H9 (cell line): ENCODE data around the gene VSTM2L. TPM values are rescaled to one million over a fixed set of nuclear protein-coding genes. Genes with fewer than 3 reads are reported as not detected.

Experiments
- DNase-seq: peaks from one replicate; pipeline ENCODE4 v3.0.0-alpha.2; 2017
- H2AFZ ChIP-seq: one replicate; pipeline ENCODE4 v1.6.1; 2013; ENCODE audit warnings: mild to moderate bottlenecking, low read length, control low read depth, moderate library complexity
- H2AK5ac ChIP-seq: 2 replicates; pipeline ENCODE4 v1.6.1; 2013; ENCODE audit warnings: low read length, control low read depth, mixed read lengths; ENCODE audit not compliant: insufficient read length
- H2BK120ac ChIP-seq: one replicate; pipeline ENCODE4 v1.6.1; 2013; ENCODE audit warnings: low read depth, mild to moderate bottlenecking, low read length, control low read depth, inconsistent platforms; ENCODE audit not compliant: poor library complexity, severe bottlenecking
- H2BK12ac ChIP-seq: 2 replicates; pipeline ENCODE4 v1.6.1; 2013; ENCODE audit warnings: low read length, control low read depth, mixed read lengths, low read depth; ENCODE audit not compliant: insufficient read length
- H2BK15ac ChIP-seq: 2 replicates; pipeline ENCODE4 v1.6.1; 2013; ENCODE audit warnings: low read depth, low read length, control low read depth
- H2BK20ac ChIP-seq: one replicate; pipeline ENCODE4 v1.6.1; 2013; ENCODE audit warnings: low read depth, mild to moderate bottlenecking, low read length, control low read depth, inconsistent platforms; ENCODE audit not compliant: poor library complexity, severe bottlenecking
- H2BK5ac ChIP-seq: 2 replicates; pipeline ENCODE4 v1.6.1; 2013; ENCODE audit warnings: low read length, control low read depth, mixed read lengths; ENCODE audit not compliant: insufficient read length
- H3K14ac ChIP-seq: 2 replicates; pipeline ENCODE4 v1.6.1; 2013; ENCODE audit warnings: low read length, control low read depth; ENCODE audit not compliant: insufficient read depth
- H3K18ac ChIP-seq: 2 replicates; pipeline ENCODE4 v1.6.1; 2013; ENCODE audit warnings: low read depth, mild to moderate bottlenecking, mixed read lengths, low read length, control low read depth; ENCODE audit not compliant: insufficient read length
- H3K23ac ChIP-seq: 2 replicates; pipeline ENCODE4 v1.6.1; 2013; ENCODE audit warnings: low read length, control low read depth, mixed read lengths, low read depth; ENCODE audit not compliant: insufficient read length
- H3K23me2 ChIP-seq: 2 replicates; pipeline ENCODE4 v1.6.1; 2013; ENCODE audit warnings: low read depth, mild to moderate bottlenecking, mixed read lengths, low read length, control low read depth; ENCODE audit not compliant: insufficient read length, poor library complexity, severe bottlenecking
- H3K27ac ChIP-seq: 2 replicates; pipeline ENCODE4 v1.5.1; 2013; ENCODE audit warnings: low read length, control low read depth, mixed read lengths, low read depth; ENCODE audit not compliant: insufficient read length
- H3K27me3 ChIP-seq: 2 replicates; pipeline ENCODE4 v1.6.1; 2013; ENCODE audit warnings: low read length, control low read depth, inconsistent platforms; ENCODE audit not compliant: insufficient read depth
- H3K4ac ChIP-seq: 2 replicates; pipeline ENCODE4 v1.6.1; 2013; ENCODE audit warnings: low read depth, mild to moderate bottlenecking, control low read depth, inconsistent platforms, low read length, moderate library complexity
- H3K4me1 ChIP-seq: 2 replicates; pipeline ENCODE4 v1.6.1; 2013; ENCODE audit warnings: low read length, control low read depth, inconsistent platforms; ENCODE audit not compliant: insufficient read depth
- H3K4me2 ChIP-seq: 2 replicates; pipeline ENCODE4 v1.6.1; 2013; ENCODE audit warnings: low read length, control low read depth, mixed read lengths; ENCODE audit not compliant: insufficient read length, insufficient read depth
- H3K56ac ChIP-seq: 2 replicates; pipeline ENCODE4 v1.6.1; 2013; ENCODE audit warnings: low read depth, mild to moderate bottlenecking, mixed read lengths, low read length, control low read depth; ENCODE audit not compliant: insufficient read length
- H3K79me1 ChIP-seq: 2 replicates; pipeline ENCODE4 v1.6.1; 2013; ENCODE audit warnings: low read depth, mild to moderate bottlenecking, moderate library complexity, low read length, control low read depth, inconsistent platforms; ENCODE audit not compliant: insufficient read depth, poor library complexity, severe bottlenecking
- H3K79me2 ChIP-seq: 2 replicates; pipeline ENCODE4 v1.6.1; 2013; ENCODE audit warnings: low read length, control low read depth, inconsistent platforms; ENCODE audit not compliant: insufficient read depth
- H3K9ac ChIP-seq: 2 replicates; pipeline ENCODE4 v1.6.1; 2013; ENCODE audit warnings: low read length, control low read depth, mixed read lengths; ENCODE audit not compliant: insufficient read length; ENCODE audit errors: extremely low read depth
- H3K9me3 ChIP-seq: one replicate; pipeline ENCODE4 v1.6.1; 2013; ENCODE audit warnings: low read depth, low read length, inconsistent platforms; ENCODE audit not compliant: control insufficient read depth
- H3T11ph ChIP-seq: one replicate; pipeline ENCODE4 v1.6.1; 2013; ENCODE audit warnings: mild to moderate bottlenecking, low read length, control low read depth, inconsistent platforms
- H4K20me1 ChIP-seq: one replicate; pipeline ENCODE4 v1.6.1; 2013; ENCODE audit not compliant: control insufficient read depth, insufficient read length, insufficient read depth
- H4K5ac ChIP-seq: 2 replicates; pipeline ENCODE4 v1.6.1; 2013; ENCODE audit warnings: low read depth, mild to moderate bottlenecking, mixed read lengths, low read length, control low read depth; ENCODE audit not compliant: insufficient read length
- H4K8ac ChIP-seq: replicated peaks from 2 replicates; pipeline ENCODE4 v1.6.1; 2013; ENCODE audit warnings: low read length, control low read depth, mixed read lengths, low read depth; ENCODE audit not compliant: insufficient read length
- H4K91ac ChIP-seq: 2 replicates; pipeline ENCODE4 v1.6.1; 2013; ENCODE audit warnings: low read depth, mild to moderate bottlenecking, moderate library complexity, mixed read lengths, low read length, control low read depth; ENCODE audit not compliant: insufficient read length
- H3K27ac Mint-ChIP-seq, 3 experiments: 2 replicates in 2 of 3; 3 replicates in 1 of 3; pipeline ENCODE4 v1.8.0; 2020 to 2021; ENCODE audit warnings: mixed read lengths in 3 of 3, mild to moderate bottlenecking in 1 of 3, moderate library complexity in 1 of 3
- H3K27me3 Mint-ChIP-seq: 2 replicates; pipeline ENCODE4 v1.8.0; 2021; ENCODE audit warnings: low read depth, mild to moderate bottlenecking, moderate library complexity, mixed read lengths
- H3K36me3 Mint-ChIP-seq, 3 experiments: 2 replicates in 2 of 3; 3 replicates in 1 of 3; pipeline ENCODE4 v1.8.0; 2020 to 2021; ENCODE audit warnings: low read depth in 3 of 3, mixed read lengths in 3 of 3; ENCODE audit not compliant: insufficient read depth in 1 of 3
- H3K4me1 Mint-ChIP-seq, 2 experiments: 2 replicates each; pipeline ENCODE4 v1.8.0; 2020; ENCODE audit warnings: mixed read lengths in 2 of 2
- H3K4me3 Mint-ChIP-seq, 2 experiments: 2 replicates in 1 of 2; 3 replicates in 1 of 2; pipeline ENCODE4 v1.8.0; 2020 to 2021; ENCODE audit warnings: mild to moderate bottlenecking in 2 of 2, mixed read lengths in 2 of 2, moderate library complexity in 1 of 2
- H3K9me3 Mint-ChIP-seq, 2 experiments: 2 replicates in 1 of 2; 3 replicates in 1 of 2; pipeline ENCODE4 v1.8.0; 2020; ENCODE audit warnings: mild to moderate bottlenecking in 2 of 2, mixed read lengths in 2 of 2, moderate library complexity in 1 of 2
- WGBS: extraction: QIAGEN DNeasy Blood & Tissue Kit; methylation state at CpG from one replicate; pipeline ENCODE4 v1.1.7; 2013; ENCODE audit warnings: missing lambda C conversion rate, low lambda C conversion rate, mixed read lengths; ENCODE audit not compliant: insufficient read length; ENCODE audit errors: extremely low coverage; 5-methylcytosine and 5-hydroxymethylcytosine counted together
- total RNA-seq: library from RNA; stranded (reverse); gene quantifications from 2 replicates; pipeline ENCODE4 v1.2.1, GENCODE V29; 2021
- TF ChIP-seq, protein P1 (sequence below): fragments of 200-600 bp; sonication (generic); conservative IDR thresholded peaks from 3 replicates; pipeline ENCODE4 v1.8.0; 2021; ENCODE audit warnings: antibody characterized with exemption, mild to moderate bottlenecking

The VSTM2L gene
- total RNA-seq, 1 experiment from 2014 or later: 2.1 TPM

DNA sequence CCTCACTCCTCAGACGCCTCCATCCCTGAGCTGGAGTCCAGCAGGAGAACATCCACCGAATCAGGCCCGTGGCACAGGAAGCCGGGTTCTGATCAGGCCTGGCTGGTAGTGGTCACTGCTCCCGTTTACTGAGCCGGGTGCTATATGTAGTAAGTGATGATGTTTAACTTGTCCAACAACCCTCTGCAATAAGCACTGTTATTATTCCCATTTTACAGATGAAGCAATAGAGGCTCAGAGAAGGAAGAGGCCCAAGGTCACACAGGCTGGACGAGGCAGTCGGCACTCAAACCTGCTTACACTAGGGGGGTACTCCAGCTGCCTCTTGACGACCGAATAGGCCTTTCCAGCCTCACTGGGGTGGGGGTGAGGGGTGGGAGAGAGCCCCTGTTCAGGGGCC is 14.3 kb upstream of the VSTM2L start:
- H3K27me3 Mint-ChIP-seq: no peaks in the 10 kb centered on the region
- no peak overlapping the region for H4K91ac ChIP-seq

More for the DNA sequence above, 14.3 kb upstream of the VSTM2L start:
- Histone ChIP-seq H4K5ac (no peak overlapping the region), H3K79me2 (no peaks in the 10 kb centered on the region), H2BK20ac (no peak overlapping the region), H2AFZ (no peak overlapping the region), H3K79me1 (no peaks in the 10 kb centered on the region), H3K4me1 (no peaks in the 10 kb centered on the region), H3K27ac (no peak overlapping the region), H3K14ac (no peak overlapping the region), H3K9ac (no peak overlapping the region), H3K9me3 (no peaks in the 10 kb centered on the region), H3K56ac (no peak overlapping the region), H3K4me2 (no peak overlapping the region), H3K23ac (no peak overlapping the region), H3K4ac (no peak overlapping the region), H2AK5ac (no peak overlapping the region), H4K20me1 (no peaks in the 10 kb centered on the region), H4K8ac (no peak overlapping the region), H3K23me2 (peaks cover 2% of the 10 kb centered on the region), H3T11ph (no peak overlapping the region), H3K27me3 (no peaks in the 10 kb centered on the region), H2BK15ac (no peak overlapping the region), H2BK5ac (no peak overlapping the region), H3K18ac (no peak overlapping the region), H2BK12ac (no peak overlapping the region), H2BK120ac (no peak overlapping the region)
- H3K36me3 Mint-ChIP-seq: no peaks in the 10 kb centered on the region
- DNase-seq: no peak
- TF ChIP-seq, protein P1, sequence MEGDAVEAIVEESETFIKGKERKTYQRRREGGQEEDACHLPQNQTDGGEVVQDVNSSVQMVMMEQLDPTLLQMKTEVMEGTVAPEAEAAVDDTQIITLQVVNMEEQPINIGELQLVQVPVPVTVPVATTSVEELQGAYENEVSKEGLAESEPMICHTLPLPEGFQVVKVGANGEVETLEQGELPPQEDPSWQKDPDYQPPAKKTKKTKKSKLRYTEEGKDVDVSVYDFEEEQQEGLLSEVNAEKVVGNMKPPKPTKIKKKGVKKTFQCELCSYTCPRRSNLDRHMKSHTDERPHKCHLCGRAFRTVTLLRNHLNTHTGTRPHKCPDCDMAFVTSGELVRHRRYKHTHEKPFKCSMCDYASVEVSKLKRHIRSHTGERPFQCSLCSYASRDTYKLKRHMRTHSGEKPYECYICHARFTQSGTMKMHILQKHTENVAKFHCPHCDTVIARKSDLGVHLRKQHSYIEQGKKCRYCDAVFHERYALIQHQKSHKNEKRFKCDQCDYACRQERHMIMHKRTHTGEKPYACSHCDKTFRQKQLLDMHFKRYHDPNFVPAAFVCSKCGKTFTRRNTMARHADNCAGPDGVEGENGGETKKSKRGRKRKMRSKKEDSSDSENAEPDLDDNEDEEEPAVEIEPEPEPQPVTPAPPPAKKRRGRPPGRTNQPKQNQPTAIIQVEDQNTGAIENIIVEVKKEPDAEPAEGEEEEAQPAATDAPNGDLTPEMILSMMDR: no peak
- H3K4me1 Mint-ChIP-seq: no peaks in the 10 kb centered on the region; a peak in 1 of 4 replicates
- H3K27ac Mint-ChIP-seq: no peak overlapping the region; a peak in 1 of 7 replicates
- no peak overlapping the region for H3K4me3 Mint-ChIP-seq
- no CpG with 5 or more reads among the region's 10 CpGs for WGBS
- H3K9me3 Mint-ChIP-seq: no peaks in the 10 kb centered on the region
